PC-3 (cell line): ENCODE results near the gene RNASEL.

Source experiments
- EZH2 ChIP-seq: fragments of 300-600 bp; sonication (generic); IDR thresholded peaks from one replicate; pipeline ENCODE4 v1.6.1; 2017; ENCODE audit warnings: antibody characterized with exemption, mild to moderate bottlenecking, low read length; ENCODE audit not compliant: unreplicated experiment
- TF ChIP-seq, protein P1 (sequence below): fragments of 300-600 bp; sonication (generic); conservative IDR thresholded peaks from 2 replicates; pipeline ENCODE4 v1.5.1; 2017; ENCODE audit warnings: antibody characterized with exemption, low read depth, mild to moderate bottlenecking, low read length

DNA sequence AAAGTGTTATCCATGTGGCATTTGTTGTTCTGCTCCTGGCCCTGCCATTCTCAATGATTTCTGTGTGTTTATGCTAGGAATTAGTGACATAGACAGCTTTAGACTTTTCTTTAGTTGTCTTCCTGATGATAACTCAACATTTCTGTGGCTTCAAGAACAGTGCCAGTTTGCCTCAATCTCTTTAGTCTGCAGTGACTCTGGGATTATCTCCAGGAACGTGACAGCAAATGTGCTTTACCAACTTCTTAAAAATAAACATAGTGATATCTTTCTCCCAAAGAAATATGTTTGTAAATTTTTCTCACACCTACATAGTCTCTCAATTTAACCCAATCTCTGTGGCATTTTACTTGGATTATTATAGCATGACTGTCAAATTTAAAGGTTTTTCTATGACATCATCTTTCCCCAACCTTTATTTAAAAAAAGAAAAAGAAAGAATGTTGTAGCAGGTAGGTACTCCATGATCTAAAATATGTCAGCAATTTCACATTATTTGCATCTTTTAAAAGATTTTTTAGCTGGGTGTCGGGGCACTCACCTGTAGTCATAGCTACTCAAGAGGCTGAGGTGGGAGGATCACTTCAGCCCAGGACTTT lies 24.6 kb downstream of the RNASEL start:
- TF ChIP-seq EZH2: no peak
- TF ChIP-seq, protein P1, sequence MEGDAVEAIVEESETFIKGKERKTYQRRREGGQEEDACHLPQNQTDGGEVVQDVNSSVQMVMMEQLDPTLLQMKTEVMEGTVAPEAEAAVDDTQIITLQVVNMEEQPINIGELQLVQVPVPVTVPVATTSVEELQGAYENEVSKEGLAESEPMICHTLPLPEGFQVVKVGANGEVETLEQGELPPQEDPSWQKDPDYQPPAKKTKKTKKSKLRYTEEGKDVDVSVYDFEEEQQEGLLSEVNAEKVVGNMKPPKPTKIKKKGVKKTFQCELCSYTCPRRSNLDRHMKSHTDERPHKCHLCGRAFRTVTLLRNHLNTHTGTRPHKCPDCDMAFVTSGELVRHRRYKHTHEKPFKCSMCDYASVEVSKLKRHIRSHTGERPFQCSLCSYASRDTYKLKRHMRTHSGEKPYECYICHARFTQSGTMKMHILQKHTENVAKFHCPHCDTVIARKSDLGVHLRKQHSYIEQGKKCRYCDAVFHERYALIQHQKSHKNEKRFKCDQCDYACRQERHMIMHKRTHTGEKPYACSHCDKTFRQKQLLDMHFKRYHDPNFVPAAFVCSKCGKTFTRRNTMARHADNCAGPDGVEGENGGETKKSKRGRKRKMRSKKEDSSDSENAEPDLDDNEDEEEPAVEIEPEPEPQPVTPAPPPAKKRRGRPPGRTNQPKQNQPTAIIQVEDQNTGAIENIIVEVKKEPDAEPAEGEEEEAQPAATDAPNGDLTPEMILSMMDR: no peak
